PC-3 (cell line): ENCODE measurements around the gene PPM1B. TPM values are rescaled to one million over a fixed set of nuclear protein-coding genes. Genes with fewer than 3 reads are reported as not detected.

Experiments used
- ATAC-seq: fragments of 200-7000 bp; cut with Tn5 transposase; 2 replicates; pipeline ENCODE4 v1.9.1; 2020; ENCODE audit warnings: mild to moderate bottlenecking, moderate library complexity
- BruUV-seq: library from RNA; stranded (reverse); fragments of 400-500 nt; replicated peaks from 2 replicates; lab custom pipeline; 2021; lab: Mats Ljungman, UMichigan
- CTCF ChIA-PET: fragments of 300-600 bp; sonication (Branson Sonifier 250); formaldehyde crosslinking; loops from one replicate; lab custom pipeline; 2022; ENCODE audit warnings: antibody characterized with exemption; lab: Charles Lee
- POLR2A ChIA-PET: fragments of 300-600 bp; sonication (Branson Sonifier 250); formaldehyde crosslinking; loops from one replicate; lab custom pipeline; 2022; ENCODE audit warnings: antibody characterized with exemption; ENCODE audit not compliant: unreplicated experiment; lab: Charles Lee
- DNase-seq: peaks from one replicate; pipeline ENCODE4 v3.0.0-alpha.2; 2015
- H2AFZ ChIP-seq: fragments of 300-600 bp; sonication (generic); 2 replicates; pipeline ENCODE4 v1.6.0; 2016; ENCODE audit warnings: antibody characterized with exemption, low read length
- H3F3A ChIP-seq: fragments of 300-600 bp; sonication (generic); one replicate; pipeline ENCODE4 v1.6.0; 2017; ENCODE audit warnings: antibody characterized with exemption, low read length, control low read depth, mild to moderate bottlenecking; ENCODE audit not compliant: unreplicated experiment
- H3K27ac ChIP-seq: fragments of 300-600 bp; sonication (generic); 2 replicates; pipeline ENCODE4 v1.5.1; 2016; ENCODE audit warnings: mild to moderate bottlenecking, low read length
- H3K27me3 ChIP-seq: fragments of 300-600 bp; sonication (generic); 2 replicates; pipeline ENCODE4 v1.6.1; 2016; ENCODE audit warnings: low read length, mixed read lengths
- H3K36me3 ChIP-seq: fragments of 300-600 bp; sonication (generic); 2 replicates; pipeline ENCODE4 v1.6.1; 2016; ENCODE audit warnings: low read depth, mixed run types, low read length, mixed read lengths
- H3K4me1 ChIP-seq: fragments of 300-600 bp; sonication (generic); 2 replicates; pipeline ENCODE4 v1.5.1; 2016; ENCODE audit warnings: low read length; ENCODE audit not compliant: insufficient read depth
- H3K4me2 ChIP-seq: fragments of 300-600 bp; sonication (generic); 2 replicates; pipeline ENCODE4 v1.6.0; 2016; ENCODE audit warnings: low read length
- H3K4me3 ChIP-seq: fragments of 300-600 bp; sonication (generic); 2 replicates; pipeline ENCODE4 v1.5.1; 2016; ENCODE audit warnings: mild to moderate bottlenecking, low read length, mixed read lengths
- H3K79me2 ChIP-seq: fragments of 300-600 bp; sonication (generic); 2 replicates; pipeline ENCODE4 v1.6.1; 2017; ENCODE audit warnings: low read length, mixed read lengths
- H3K9ac ChIP-seq: fragments of 300-600 bp; sonication (generic); 2 replicates; pipeline ENCODE4 v1.6.0; 2016; ENCODE audit warnings: mild to moderate bottlenecking, low read length
- H3K9me2 ChIP-seq: fragments of 300-600 bp; sonication (generic); replicated peaks from 2 replicates; pipeline ENCODE4 v1.6.1; 2016; ENCODE audit warnings: mixed run types, low read length, mixed read lengths
- H3K9me3 ChIP-seq: fragments of 300-600 bp; sonication (generic); 2 replicates; pipeline ENCODE4 v1.6.1; 2016; ENCODE audit warnings: low read length, mixed read lengths
- H4K20me1 ChIP-seq: fragments of 300-600 bp; sonication (generic); 2 replicates; pipeline ENCODE4 v1.6.1; 2016; ENCODE audit warnings: low read length, mixed read lengths
- EZH2 ChIP-seq: fragments of 300-600 bp; sonication (generic); IDR thresholded peaks from one replicate; pipeline ENCODE4 v1.6.1; 2017; ENCODE audit warnings: antibody characterized with exemption, mild to moderate bottlenecking, low read length; ENCODE audit not compliant: unreplicated experiment
- EZH2phosphoT487 ChIP-seq: fragments of 300-600 bp; sonication (generic); IDR thresholded peaks from 2 replicates; pipeline ENCODE4 v1.6.1; 2018; ENCODE audit warnings: mild to moderate bottlenecking, antibody characterized with exemption, low read length, borderline replicate concordance
- intact Hi-C: fragments of 100-400 bp; cut with micrococcal nuclease; formaldehyde crosslinking; loops from 2 replicates; pipeline ENCODE4 v1.9.0; 2023
- total RNA-seq: library from RNA; depleted of rRNA; stranded (reverse); fragments of >200 nt; gene quantifications from 2 replicates; pipeline ENCODE4 v1.2.3, GENCODE V29; 2014; rRNA removed
- TF ChIP-seq, protein P1 (sequence below): fragments of 300-600 bp; sonication (generic); conservative IDR thresholded peaks from 2 replicates; pipeline ENCODE4 v1.5.1; 2017; ENCODE audit warnings: antibody characterized with exemption, low read depth, mild to moderate bottlenecking, low read length

The PPM1B gene
- total RNA-seq, 1 experiment from 2014 or later: 17.6 TPM

DNA sequence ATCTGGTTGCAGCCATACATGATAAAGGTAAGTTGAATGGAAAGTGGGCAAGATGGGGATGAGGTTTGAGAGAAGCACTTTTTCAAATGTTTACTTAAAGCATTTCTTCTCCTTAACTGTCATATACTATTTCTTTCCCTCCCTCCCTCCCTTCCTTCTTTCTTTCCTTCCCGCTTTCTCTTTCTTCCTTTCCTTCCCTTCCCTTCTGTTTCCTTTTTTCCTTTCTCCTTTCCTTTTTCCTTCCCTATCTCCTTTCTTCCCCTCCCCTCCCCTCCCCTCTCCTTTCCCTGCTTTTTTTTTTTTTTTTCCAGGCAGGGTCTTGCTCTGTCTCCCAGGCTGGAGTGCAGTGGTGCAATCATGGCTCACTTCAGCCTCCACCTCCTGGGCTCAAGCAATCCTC, 112.2 kb downstream of the PPM1B start:
- no peak for ATAC-seq

More for the DNA sequence above, 112.2 kb downstream of the PPM1B start:
- no TSS peak for BruUV-seq
- Histone ChIP-seq H3K9me2 (no peaks in the 10 kb centered on the region), H3F3A (no peaks in the 10 kb centered on the region), H3K79me2 (no peaks in the 10 kb centered on the region), H3K9ac (no peak overlapping the region), H4K20me1 (no peaks in the 10 kb centered on the region), H3K4me3 (no peak overlapping the region), H3K4me2 (no peak overlapping the region), H3K27ac (no peak overlapping the region), H3K9me3 (no peaks in the 10 kb centered on the region), H3K27me3 (no peaks in the 10 kb centered on the region), H3K4me1 (peaks cover 18% of the 10 kb centered on the region), H3K36me3 (no peaks in the 10 kb centered on the region), H2AFZ (no peak overlapping the region)
- no peak for DNase-seq
- TF ChIP-seq, protein P1, sequence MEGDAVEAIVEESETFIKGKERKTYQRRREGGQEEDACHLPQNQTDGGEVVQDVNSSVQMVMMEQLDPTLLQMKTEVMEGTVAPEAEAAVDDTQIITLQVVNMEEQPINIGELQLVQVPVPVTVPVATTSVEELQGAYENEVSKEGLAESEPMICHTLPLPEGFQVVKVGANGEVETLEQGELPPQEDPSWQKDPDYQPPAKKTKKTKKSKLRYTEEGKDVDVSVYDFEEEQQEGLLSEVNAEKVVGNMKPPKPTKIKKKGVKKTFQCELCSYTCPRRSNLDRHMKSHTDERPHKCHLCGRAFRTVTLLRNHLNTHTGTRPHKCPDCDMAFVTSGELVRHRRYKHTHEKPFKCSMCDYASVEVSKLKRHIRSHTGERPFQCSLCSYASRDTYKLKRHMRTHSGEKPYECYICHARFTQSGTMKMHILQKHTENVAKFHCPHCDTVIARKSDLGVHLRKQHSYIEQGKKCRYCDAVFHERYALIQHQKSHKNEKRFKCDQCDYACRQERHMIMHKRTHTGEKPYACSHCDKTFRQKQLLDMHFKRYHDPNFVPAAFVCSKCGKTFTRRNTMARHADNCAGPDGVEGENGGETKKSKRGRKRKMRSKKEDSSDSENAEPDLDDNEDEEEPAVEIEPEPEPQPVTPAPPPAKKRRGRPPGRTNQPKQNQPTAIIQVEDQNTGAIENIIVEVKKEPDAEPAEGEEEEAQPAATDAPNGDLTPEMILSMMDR: no peak
- TF ChIP-seq EZH2phosphoT487 (no peak), EZH2 (no peak)
- ChIA-PET POLR2A (no interaction called here), CTCF (no interaction called here)
- intact Hi-C loops: no loop called here

Other genes starting within 250 kb of the PPM1B start
- 94.8 and 113 TPM in 2 replicates for gene LRPPRC, start 172.9 kb upstream of the PPM1B start, total RNA-seq
- 0.22 TPM in 1 of 2 replicates, not detected in the other for gene SLC3A1, start 106.6 kb downstream of the PPM1B start, total RNA-seq
- 30.2 and 36.2 TPM in 2 replicates for gene PREPL, start 192.6 kb downstream of the PPM1B start, total RNA-seq
- 2.7 and 4.3 TPM in 2 replicates for gene CAMKMT, start 193.1 kb downstream of the PPM1B start, total RNA-seq